Bronchial epithelial cell (primary cell): ENCODE data around the gene PAPSS1. TPM values are rescaled to one million over a fixed set of nuclear protein-coding genes. Genes with fewer than 3 reads are reported as not detected.

ENCODE experiments used
- DNase-seq: peaks from one replicate; pipeline ENCODE4 v3.0.0-alpha.2; 2010; ENCODE audit warnings: low read depth
- FAIRE-seq: peaks from 2 replicates; lab custom pipeline; 2011; peaks lifted over from hg19 to GRCh38; lab: Jason Lieb, UNC
- H3K27me3 ChIP-seq: 2 replicates; pipeline ENCODE4 v1.5.1; 2011; ENCODE audit warnings: low read length; ENCODE audit not compliant: control insufficient read depth, insufficient read depth
- H3K36me3 ChIP-seq: 2 replicates; pipeline ENCODE4 v1.5.1; 2011; ENCODE audit warnings: low read length; ENCODE audit not compliant: control insufficient read depth, insufficient read depth
- H3K4me3 ChIP-seq: 2 replicates; pipeline ENCODE4 v1.5.1; 2011; ENCODE audit warnings: mild to moderate bottlenecking, low read depth, low read length, control low read depth
- total RNA-seq: library from RNA; depleted of rRNA; stranded (reverse); fragments of >200 nt; gene quantifications from 2 replicates; pipeline ENCODE4 v1.2.1, GENCODE V29; 2014
- TF ChIP-seq, protein P1 (sequence below): IDR thresholded peaks from 2 replicates; pipeline ENCODE4 v1.5.1; 2011; ENCODE audit warnings: mild to moderate bottlenecking, moderate library complexity, low read length, control low read depth, inconsistent platforms; ENCODE audit not compliant: insufficient read depth, severe bottlenecking

Gene PAPSS1
- 49.3 and 55.8 TPM in 2 replicates for total RNA-seq

DNA sequence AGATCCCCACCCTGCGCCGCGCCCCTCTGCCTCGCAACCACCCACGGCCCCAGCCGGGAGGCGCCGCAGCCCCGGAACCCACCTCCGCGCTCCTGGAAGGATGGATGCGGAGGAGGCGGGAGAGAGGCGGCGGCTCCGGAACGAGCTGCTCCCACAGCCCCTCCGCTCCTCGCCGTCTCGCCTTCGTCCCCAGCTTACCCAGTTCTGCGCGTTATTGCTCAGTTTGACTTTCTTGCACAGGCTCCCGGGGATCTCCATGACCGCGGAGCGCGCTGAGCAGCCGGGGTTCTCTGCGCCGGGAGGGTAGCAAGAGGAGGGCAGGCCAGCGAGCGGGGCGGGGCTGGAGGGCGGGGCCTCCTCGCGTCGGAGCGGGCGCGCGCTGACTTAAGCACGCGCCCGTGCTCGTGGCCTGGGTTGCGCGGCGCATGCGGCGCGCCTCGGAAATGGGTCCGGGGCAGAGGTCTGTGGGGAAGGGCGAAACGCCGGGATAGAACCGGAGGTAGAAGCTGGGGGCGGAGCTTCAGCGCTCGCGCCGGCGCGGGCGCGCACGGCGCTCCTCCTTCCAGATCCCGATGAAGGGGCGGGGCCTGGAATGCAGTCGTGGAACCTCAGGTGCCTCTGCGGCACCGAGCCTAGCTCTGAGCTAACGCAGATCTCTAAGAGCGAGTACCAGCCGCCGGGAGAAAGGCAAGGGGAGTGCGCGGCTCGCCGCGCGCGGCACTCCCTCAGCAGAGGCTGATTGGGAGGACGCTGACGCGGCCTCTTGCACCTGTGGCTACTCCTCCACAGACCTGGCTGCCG, at the start of gene PAPSS1:
Gene PAPSS1 (minus strand): TSS at position 313 of the 801 bp plus-strand sequence. CDS start 55 bp downstream, at position 258.
- TF ChIP-seq, protein P1, sequence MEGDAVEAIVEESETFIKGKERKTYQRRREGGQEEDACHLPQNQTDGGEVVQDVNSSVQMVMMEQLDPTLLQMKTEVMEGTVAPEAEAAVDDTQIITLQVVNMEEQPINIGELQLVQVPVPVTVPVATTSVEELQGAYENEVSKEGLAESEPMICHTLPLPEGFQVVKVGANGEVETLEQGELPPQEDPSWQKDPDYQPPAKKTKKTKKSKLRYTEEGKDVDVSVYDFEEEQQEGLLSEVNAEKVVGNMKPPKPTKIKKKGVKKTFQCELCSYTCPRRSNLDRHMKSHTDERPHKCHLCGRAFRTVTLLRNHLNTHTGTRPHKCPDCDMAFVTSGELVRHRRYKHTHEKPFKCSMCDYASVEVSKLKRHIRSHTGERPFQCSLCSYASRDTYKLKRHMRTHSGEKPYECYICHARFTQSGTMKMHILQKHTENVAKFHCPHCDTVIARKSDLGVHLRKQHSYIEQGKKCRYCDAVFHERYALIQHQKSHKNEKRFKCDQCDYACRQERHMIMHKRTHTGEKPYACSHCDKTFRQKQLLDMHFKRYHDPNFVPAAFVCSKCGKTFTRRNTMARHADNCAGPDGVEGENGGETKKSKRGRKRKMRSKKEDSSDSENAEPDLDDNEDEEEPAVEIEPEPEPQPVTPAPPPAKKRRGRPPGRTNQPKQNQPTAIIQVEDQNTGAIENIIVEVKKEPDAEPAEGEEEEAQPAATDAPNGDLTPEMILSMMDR: no peak
- Histone ChIP-seq H3K36me3 (no peaks in the 10 kb centered on the region), H3K27me3 (no peaks in the 10 kb centered on the region), H3K4me3 (peak within 1 kb of the TSS; percentile 88)
- peak; percentile 95 for DNase-seq
- FAIRE-seq: no peak

DNA sequence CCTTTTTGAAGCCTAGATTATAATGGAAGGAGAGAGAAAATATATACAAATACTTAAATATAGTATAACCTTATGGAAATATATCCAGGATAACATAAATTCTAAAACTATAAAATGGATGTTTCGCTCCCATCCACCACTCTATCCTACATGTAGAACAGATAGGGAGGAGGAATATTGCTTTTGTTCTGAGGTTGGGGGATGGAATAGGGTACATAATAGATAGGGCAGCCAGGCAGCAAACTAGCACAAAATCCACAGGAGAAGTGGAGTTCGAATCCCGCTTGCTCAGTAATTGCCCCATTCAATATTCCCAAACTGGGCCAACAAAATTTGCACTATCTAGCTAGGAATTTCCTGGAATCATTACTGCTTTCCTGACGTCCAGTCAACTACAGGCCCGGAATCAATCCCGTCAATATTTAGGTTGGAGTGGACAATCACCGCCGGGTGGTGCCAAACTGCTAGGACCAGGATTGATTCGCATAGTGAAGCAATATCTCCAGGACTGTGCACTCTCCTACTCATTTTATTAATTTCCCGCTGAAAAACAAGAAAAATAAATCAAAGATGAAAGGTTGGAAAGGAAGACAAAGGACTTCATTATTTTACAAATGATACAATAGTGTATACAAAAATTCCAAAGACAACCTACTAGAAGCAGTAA, 40.4 kb upstream of the PAPSS1 start:
- no peaks in the 10 kb centered on the region for H3K27me3 ChIP-seq
- H3K4me3 ChIP-seq: no peak overlapping the region
- DNase-seq: no peak
- no peaks in the 10 kb centered on the region for H3K36me3 ChIP-seq
- FAIRE-seq: no peak
- TF ChIP-seq, protein P1: no peak

DNA sequence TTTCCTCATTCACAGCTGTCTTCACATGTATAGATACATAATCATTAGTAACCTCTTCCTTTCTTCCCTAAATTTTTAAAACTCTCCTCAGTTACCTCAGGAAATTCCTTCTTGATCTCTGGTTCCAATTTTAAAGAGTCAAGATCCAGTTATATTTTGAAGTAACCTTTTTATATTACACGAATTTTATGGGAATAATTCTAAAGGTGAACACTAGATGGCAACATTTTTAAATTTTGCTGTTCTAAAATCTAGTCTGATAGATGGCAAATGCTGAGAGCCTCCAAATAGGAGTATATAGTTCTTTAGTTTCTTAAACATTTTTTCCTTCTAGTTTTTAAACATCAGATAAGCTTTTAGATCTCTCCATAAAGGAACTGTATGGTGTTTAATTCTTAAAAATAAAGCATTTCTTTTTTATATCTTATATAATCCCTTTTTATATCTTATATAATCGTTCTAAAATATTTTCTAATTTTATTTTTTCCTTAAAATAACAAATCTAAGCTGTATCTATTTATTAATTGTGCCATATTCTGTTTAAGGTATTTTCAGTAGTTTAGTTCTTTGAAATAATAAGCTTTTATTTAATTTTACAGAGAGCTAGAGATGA, 37.9 kb upstream of the PAPSS1 start:
- Histone ChIP-seq H3K27me3 (peaks cover 2% of the 10 kb centered on the region), H3K4me3 (no peak overlapping the region), H3K36me3 (no peaks in the 10 kb centered on the region)
- TF ChIP-seq, protein P1: peak; percentile 13
- FAIRE-seq: no peak
- peak; percentile 55 for DNase-seq

DNA sequence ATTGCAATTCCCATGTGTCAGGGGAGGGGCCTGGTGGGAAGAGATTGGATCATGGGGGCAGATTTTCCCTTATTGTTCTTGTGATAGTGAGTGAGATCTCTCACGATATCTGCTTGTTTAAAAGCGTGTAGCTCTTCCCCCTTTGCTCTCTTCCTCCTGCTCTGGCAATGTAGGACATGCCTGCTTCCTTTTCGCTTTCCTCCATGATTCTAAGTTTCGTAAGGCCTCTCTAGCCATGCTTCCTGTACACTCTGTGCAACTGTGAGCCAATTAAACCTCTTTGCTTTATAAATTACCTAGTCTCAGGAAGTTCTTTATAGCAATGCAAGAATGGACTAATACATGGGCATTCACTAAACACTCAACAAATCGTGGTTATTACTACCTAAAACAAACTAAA, 37.2 kb upstream of the PAPSS1 start:
- Histone ChIP-seq H3K4me3 (no peak overlapping the region), H3K27me3 (peaks cover 2% of the 10 kb centered on the region), H3K36me3 (no peaks in the 10 kb centered on the region)
- DNase-seq (no peak), FAIRE-seq (no peak)
- TF ChIP-seq, protein P1: no peak

DNA sequence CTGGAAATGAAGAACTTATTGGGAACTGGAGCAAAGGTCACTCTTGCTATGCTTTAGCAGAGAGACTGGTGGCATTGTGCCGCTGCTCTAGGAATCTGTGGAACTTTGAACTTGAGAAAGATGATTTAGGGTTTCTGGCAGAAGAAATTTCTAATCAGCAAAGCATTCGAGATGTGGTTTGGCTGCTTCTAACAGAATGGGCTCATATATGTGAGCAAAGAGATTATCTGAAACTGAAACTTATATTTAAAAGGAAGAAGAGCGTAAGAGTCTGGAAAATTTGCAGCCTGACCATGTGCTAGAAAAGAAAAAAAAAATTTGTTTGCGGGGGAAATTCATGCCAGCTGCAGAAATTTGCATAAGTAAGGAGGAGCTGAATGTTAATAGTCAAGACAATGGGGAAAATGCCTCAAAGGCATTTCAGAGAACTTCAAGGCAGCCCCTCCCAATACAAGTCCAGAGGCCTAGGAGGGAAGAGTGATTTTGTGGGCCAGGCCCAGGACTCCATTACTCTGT, 35.9 kb upstream of the PAPSS1 start:
- Histone ChIP-seq H3K36me3 (no peaks in the 10 kb centered on the region), H3K4me3 (no peak overlapping the region), H3K27me3 (peaks cover 2% of the 10 kb centered on the region)
- TF ChIP-seq, protein P1: no peak
- no peak for DNase-seq
- no peak for FAIRE-seq
